Ammon's horn (tissue), 1 donor: ENCODE measurements around the gene WHRN.

Experiments
- DNase-seq: peaks from one replicate; pipeline ENCODE4 v3.0.0-alpha.2; 2016; ENCODE audit warnings: low spot score

WHRN gene

GRCh38 chr9:114513055-114513958 lies 8.0 kb upstream of the WHRN start:
- DNase-seq: no peak

GRCh38 chr9:114511978-114512874 lies 7.0 kb upstream of the WHRN start:
- DNase-seq: no peak

GRCh38 chr9:114507726-114508125 lies 2.5 kb upstream of the WHRN start:
- peak; percentile 62 for DNase-seq

GRCh38 chr9:114506082-114506390 lies 763 bp upstream of the WHRN start:
- no peak for DNase-seq

DNA sequence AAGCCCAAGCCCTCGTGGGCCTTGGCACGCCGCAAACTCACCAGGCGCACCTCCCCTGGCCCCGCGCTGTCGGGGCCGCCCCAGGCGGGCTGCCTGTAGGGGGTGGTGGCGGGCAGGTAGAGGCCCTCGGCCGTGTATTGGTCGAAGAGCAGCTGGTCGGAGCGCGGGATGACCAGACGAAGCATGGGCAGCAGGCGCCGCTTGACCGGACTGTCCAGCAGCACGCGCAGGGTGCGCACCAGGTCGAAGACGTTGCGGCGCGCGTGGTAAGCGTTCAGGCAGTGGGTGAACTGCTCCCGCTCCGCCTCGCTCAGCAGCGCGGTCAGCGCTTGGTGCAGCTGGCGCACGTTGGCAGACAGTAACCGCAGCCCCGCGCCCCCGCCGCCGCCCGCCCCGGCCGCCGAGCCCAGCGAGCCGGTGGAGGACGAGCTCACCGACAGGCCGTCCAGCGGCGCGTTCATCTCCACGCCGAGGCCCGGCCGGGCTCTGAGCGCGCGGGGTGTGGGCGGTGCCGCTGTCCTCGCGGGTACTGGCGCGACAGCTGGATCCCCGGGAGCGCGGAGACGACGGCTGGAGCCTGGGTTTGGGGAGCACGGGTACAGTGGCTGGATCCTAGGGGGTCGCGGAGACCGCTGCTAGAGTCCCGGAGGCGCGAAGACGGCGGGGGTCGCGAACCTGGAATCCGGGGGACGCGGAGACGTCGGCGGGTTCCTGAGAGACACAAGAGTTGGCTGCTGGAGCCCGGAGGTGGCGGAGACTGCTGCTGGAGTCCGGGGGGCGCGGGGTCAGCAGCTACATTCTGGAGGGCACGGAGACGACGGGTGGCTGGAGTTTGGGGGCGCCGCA lies 709 bp downstream of the WHRN start:
- peak; percentile 61 for DNase-seq

DNA sequence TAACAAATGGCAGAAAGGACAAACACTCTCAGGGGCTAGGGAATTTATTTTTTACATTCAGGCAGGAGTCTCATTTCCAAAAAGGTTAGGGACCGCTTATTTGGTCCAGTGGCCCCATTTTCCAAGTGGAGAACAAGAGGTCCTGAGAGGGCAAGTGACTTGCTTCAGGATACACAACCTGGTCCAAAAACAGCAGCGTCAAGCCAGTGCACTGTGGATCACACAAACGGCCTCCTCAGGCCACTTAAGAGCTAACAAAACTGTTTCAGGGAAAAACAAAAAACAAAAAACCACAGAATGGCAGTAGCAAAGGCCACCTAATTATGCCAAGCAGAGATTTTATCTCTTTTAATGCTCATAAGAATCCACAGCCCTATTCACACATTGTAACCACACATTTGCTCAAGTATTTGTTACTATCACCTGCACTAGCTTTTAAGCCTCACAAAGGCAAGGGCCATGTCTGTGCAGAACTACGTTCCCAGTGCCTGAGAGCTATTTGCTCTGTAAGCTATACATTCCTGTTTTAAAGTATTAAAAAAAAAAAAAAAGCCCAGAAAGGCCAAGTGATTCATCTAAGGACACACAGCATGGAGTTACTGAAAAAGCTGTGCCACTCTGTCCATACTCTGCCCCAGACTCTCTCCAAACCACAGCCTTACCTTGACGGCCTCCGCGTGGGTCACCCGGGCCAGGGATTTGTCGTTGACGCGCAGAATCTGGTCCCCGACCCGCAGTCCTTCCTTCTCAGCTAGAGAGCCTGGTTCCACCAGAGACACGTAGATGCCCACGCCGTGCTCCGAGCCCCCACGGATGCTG lies 1.5 kb downstream of the WHRN start:
- no peak for DNase-seq

DNA sequence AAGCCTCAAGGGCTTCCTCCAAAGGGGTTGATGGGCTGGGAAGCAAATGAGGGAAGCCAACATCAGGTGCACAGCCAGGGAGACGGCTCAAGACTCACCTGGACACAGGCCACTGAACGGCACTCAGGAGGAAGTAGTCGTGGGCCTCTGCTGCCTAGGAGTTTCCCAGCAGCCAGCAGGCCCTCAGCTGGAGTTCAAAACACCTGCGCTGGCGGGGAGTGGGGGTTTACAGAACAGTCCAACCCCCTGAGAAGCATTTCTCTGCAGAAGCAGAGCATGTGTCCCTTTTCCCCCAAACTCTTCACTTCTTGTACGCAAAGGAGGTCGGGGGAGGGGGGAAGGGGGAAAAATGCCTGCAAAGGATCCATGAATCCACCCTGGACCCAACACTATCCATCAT lies 2.3 kb downstream of the WHRN start:
- DNase-seq: no peak

- DNase-seq: peak; percentile 74
Measured at GRCh38 chr9:114501796-114502682, 3.2 kb downstream of the WHRN start.

GRCh38 chr9:114500697-114501292 lies 4.5 kb downstream of the WHRN start:
- DNase-seq: peak; percentile 49

DNA sequence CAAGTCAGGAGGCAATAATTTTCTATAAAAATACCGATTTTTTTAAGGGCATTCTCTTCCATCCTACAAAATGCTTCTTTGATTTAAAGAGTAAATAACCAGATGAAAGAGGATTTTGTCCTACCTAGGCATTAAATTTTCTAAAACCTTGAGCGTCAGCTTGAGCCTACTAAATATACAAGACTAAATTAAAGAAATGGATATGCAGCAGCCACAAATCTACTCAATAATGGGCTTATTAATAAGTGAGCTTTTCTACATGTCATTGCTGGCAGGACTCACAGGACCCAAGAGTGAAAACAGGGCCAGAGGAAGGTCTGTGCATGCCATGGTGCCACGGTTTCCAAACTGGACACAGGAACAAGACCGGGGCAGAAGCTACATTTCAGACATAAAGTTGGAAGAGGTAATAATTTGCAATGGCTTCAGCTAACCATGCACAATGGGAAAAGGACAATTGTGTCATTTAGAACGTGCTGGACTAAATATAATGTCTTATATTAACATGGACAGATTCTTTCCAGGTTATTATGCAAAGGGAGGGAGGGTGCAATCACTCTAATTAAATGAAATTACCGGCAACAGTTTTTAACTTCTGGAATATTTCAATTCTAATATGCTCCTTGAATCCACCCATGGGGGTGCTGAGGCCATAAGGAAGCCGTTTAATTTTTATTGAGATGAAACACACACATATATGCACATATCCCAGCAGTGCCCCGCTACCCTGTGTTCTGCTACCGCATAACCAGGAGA lies 5.2 kb downstream of the WHRN start:
- no peak for DNase-seq

DNA sequence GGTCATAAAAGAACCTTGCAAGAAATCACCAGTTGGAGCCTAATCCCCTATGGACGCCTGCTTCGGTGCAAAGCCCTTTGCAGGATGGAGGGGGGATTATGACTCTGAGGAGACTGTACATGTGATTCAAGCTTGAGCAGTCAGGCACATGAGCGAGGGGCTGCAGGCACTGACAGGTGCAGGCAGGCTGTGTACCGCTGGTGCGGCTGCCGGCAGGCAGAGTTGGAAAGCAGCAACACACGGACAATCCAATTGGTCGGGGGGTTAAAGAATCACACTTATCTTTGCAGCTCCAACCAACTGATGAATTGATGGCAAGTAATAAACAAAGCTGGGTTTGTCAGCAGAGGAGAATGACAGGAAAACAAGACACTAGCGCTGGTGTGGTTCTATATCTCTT lies 5.7 kb downstream of the WHRN start:
- DNase-seq: peak; percentile 65

DNA sequence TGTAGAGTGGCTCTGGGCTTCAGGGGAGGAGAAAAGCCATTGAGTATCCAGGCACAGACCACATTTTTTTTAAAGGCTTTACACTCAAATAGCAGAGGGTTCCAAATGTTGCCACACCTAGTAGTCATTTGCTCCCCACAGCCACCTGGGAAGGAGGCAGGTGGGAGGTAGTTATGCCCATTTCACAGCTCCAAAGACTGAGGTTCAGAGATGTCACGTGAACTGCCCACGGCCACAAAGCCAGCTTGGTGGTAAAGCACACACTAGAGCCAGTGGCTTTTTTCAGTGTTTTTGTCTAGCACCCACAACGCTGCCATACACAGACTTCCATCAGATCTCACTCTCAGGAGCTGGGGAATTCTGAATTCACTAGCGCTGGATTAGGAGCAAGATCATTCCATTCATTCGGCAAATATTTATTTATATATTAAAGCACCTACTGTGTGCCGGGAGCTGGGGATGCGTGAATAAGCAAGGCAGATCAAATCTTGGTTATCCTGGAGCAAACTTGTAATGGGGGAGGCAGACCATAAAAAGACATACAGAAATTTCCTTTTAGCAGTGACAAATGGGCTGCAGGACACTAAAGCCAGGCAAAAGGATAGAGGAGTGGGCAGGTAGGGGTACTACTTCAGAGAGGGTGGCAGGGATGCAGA lies 7.4 kb downstream of the WHRN start:
- DNase-seq: no peak

- no peak for DNase-seq
Measured at GRCh38 chr9:114497236-114497635, 8.0 kb downstream of the WHRN start.

GRCh38 chr9:114496011-114496410 lies 9.3 kb downstream of the WHRN start:
- DNase-seq: no peak

DNA sequence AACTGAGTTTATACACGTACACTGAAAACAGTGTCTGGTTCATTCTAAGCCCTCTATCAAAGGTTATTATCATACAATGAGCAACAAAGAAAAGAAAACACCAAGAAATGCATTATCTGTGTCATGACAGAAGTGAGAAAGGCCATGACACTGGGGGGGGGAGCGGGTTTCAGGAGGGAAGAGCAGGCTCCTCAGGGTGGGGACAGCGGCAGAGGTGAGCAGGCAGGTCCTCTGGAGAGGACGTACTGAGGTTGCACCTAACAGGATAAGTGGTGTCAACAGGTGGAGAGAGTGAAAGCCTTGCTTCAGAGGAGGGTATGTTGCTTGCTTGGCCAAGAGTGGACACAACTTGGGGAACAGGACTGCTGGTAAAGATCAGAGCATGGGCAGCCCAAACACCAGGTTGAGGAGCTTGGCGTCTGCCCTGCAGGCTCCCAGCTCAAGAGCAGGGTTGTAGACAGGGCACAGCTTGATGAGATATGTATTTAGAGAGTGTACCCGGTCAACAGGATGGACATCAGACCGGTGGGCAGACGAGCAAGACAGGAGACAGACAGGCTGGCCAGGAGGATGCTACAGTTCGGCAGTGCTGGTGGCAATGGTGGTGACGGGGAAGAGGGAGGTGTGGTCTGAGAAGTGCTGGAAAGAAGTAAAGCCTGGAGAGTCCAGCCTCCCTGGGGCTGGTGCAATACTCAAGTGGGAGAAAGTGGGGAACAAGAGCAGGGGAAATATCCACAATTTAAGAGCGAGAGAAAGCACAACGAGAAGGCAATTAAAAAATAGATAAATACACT lies 10.3 kb downstream of the WHRN start:
- no peak for DNase-seq

DNA sequence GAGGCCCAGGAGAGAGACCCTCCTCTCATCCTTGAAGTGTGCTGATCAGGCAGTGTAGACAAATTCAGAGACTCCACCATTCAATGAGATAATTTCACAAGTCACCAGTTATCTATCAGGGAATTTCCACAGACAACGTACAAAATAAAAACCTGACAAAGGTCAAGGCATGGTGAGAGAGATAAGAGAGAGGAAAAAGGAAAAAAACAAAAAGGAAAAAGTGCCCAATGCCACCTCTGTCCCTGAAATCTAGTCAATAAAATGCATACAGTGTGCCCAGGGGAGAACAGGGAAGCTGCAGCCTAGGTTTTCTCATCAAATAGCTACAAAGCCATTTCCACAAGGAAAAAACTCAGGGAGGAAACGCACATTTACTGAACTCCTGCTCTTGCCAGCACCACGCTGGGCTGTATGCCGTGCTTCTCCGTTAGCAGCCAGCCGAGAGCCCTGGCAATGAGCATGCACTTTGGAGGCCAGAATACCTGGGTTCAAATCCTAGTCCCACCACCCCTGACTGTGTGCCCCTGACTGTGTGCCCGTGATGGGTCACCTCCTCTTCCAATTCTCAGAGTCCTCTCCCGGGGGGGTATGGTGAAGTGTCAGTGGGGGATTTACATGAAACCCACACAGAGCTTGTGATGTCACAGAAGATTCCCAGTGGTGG lies 11.6 kb downstream of the WHRN start:
- no peak for DNase-seq

DNA sequence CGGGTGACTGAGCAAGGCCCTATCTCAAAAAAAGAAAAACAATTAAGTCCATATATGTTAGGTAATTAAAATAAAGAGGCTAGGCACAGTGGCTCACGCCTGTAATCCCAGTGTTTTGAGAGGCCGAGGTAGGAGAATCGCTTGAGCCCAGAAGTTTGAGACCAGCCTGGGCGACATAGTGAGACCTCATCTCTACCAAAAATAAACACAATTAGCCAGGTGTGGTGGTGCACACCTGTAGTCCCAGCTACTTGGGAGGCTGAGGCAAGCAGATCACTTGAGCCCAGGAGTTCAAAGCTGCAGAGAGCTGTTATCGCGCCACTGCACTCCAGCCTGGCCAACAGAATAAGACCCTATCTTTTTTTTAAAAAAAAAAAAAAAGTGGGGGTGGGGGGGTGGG lies 12.3 kb downstream of the WHRN start:
- DNase-seq: no peak
